Stimulated activated CD8-positive, alpha-beta memory T cell treated with anti-CD3 and anti-CD28 coated beads, Interleukin-7, amount 100 ng/mL, for 4 hours (primary cell): ENCODE measurements around the gene WDR33.
"Not testable (repeated sequence)": the region's sequence is repeated elsewhere in the genome, so short reads cannot be mapped to it uniquely, and the experiment has no call there.

Experiments used
- DNase-seq, 2 donors: peaks; one replicate each; pipeline ENCODE4 v3.0.0-alpha.2; 2020; ENCODE audit warnings: low read depth in 2 of 2

WDR33 gene

DNA sequence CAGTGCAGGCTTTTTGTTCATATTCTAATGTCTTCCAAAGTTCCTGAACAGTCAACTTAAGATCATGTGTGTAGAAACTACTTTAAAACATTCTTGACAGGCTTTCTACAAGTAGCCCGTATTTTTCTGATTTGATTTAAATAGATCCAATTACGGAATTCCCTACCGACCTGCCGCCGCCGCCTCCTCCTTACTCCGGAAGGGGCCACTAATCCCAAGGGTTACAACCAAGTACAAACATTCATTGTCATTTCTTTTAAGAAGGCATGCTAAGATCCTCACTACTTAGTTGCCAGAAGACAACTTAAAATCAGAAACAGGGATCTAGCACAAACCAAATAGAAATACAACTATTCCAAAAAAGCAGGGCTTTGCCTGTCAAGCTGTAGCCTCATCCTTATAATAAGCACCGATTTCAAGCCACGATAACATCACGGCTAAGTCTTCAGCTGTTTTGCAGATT, 784 bp downstream of the WDR33 start:
- DNase-seq, result no peak

DNA sequence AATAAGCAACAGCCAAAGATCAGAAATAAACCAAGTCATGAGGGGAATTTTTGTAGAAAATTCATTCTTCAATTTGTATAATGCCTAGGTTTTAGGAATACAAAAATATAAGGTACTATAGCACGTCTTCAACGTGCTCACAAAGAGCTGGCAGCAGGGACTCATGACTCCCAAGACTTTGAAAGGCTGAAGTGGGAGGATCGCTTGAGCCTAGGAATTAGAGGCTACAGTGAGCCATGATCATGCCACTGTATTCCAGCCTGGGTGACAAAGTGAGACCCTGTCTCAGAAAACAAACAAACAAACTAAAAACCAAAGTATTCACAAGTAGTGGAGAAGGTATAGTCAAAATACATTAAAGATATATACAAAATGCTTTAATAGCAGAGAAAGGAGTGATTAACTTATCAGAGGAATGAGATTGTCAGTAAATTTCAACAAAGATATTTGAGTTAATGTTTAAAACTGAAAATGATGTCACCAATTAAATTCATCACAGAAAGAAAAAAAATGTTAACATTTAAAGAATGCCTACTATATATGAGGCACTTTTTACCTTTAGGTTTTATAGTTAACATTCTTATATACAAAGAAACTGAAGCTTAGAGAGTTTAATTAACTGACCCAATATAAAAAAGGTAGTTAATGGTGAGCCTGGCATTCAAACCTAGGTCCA, 3.2 kb downstream of the WDR33 start:
- no peak for DNase-seq

DNA sequence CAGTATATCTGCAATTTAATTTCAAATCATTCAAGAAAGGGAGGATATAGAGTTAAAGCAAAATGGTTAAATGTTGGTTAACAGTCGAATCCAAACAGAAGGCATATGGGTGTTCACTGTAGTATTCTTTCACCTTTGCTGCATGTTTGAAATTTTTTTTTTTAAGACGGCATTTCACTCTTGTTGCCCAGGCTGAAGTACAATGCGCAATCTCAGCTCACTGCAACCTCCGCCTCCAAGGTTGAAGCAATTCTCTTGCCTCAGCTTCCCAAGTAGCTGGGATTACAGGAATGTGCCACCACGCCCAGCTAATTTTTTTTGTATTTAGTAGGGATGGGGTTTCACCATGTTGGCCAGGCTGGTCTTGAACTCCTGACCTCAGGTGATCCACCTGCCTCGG, 4.1 kb downstream of the WDR33 start:
- DNase-seq, result not testable (repeated sequence)

DNA sequence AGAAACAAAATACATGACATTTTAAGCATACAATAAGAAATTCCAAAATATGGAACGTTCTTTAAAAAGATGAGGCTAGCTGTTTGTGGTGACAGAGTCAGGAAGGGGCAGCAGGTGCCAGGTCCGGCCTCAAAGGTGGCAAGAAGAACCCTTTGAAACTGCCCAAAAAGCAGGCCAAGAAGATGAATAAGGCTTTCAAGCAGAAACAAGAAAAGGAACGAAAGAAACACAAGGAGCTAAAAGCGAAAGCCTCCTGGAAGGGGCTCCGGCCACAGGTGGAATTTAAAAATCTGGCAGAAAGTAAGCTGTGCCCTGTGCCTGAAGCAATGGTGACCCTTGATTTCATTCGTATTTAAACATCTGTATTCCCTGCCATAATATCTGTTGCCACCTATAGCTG, 5.5 kb downstream of the WDR33 start:
- no peak for DNase-seq

DNA sequence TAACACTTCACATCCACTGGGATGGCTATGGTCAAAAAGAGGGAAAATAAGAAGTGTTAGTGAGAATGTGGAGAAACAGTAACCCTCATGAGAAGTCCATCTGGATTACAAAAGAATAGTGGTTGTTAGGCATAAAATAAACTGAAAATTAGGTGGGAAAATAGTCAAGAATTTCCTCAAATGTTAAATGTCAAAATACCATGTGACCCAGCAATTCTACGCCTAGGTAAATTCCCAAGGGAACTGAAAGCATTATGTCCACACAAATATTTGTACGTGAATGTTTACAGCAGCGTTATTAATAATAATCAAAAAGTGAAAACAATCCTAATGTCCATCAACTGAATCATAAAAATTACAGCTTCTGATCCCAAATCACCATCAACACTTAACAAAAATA, 11.0 kb downstream of the WDR33 start:
- no peak for DNase-seq

DNA sequence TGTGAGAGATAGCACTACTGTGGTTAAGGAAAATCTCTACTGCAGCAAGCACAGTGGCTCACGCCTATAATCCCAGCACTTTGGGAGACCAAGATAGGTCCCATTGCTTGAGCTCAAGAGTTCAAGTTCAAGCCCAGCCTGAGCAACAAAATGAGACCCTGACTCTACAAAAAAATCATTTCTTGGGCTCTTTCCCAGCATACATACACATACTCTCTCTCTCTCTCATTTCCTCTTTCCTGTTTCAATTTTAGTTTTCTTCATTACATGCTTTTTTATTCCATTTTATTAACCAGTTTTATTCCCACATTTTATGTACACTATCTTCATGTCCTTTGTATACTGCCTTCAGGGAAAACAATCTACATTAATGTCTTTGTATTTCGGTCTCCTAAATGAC, 14.6 kb downstream of the WDR33 start:
- DNase-seq, result no peak

DNA sequence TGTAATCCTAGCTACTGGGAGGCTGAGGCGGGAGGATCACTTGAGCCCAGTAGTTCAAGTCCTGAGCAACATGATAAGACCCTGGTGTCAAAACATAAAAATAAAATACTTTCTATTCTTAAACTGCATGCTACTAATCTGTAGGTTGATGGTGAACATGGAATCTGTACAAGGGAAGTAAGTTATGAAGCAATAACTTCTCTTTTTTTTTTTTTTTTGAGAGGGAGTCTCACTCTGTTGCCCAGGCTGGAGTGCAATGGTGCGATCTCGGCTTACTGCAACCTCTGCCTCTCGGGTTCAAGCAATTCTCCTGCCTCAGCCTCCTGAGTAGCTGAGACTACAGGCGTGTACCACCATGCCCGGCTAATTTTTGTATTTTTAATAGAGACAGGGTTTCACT, 16.1 kb downstream of the WDR33 start:
- not testable (repeated sequence) for DNase-seq

DNA sequence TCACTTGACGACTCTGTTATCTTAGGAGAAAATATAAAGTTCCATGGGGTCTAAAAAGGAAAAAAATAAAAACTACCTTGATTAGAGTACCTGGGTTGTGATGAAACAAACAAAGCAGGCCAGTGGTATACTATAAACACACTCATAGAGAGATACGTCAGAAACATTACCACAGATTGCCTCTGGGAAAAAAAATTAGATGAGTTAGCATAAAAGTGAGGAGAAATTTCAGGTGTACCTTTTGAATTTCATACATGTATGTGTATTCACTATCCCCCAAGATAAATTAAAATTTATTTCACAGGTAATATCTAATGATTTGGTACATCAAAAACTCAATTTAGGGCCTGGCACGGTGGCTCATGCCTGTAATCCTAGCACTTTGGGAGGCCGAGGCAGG, 18.2 kb downstream of the WDR33 start:
- no peak for DNase-seq

DNA sequence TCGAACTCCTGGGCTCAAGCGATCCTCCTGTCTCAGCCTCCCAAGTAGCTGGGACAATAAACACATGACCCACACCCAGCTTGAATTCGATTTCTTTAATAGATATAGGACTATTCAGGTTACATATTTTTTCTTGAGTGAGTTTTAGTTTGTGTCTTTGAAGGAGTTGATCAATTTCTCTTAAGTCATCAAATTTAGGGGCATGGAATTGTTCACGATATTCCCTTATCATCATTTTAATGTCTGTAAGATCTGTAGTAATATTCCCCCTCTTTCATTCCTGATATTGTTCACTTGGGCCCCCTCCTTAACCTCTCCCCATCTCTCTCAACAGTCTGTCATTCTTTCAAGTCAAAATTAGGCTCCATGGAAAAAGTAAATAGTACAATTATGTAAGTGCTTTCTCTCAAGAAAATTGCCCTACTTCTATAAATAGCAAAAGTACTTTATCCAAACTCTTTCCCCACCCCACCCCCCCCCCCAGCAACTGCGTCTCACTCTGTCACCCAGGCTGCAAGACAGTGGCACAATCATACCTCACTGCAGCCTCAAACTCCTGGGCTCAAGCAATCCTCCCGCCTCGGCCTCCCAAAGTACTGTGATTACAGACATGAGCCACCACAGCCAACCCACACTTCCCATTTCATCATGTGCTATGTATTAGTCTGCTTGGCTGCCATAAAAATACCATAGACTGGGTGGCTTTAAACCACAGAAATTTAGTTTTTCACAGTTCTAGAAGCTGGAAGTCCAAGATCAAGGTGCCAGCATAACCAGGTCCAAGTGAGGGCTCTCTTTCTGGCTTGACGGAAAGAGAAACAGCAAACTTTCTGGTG, 20.1 kb downstream of the WDR33 start:
- no peak for DNase-seq

DNA sequence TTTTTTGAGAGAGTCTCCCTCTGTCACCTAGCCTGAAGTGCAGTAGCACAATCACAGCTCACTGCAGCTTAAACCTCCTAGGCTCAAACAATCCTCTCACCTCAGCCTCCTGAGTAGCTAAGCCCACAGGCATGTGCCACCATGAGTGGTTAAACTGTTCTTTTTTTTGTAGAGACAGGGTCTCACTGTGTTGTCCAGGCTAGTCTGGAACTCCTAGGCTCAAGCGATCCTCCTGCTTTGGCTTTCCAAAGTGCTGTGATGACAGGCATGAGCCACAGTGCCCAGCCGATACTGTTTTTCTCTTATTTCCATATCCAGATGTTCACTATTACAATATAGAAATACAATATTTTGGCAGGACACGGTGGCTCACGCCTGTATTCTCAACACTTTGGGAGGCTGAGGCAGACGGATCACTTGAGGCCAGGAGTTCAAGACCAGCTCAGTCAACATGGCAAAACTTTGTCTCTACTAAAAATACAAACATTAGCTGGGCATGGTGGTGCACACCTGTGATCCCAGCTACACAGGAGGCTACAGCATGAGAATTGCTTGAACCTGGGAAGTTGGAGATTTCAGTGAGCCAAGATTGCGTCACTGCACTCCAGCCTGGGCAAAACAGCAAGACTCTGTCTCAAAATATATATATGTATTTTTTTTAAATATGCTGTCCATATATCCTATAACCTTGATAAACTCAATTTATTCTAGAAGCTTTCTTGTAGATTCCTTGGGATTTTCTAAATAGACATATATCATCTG, 24.7 kb downstream of the WDR33 start:
- DNase-seq, result no peak

DNA sequence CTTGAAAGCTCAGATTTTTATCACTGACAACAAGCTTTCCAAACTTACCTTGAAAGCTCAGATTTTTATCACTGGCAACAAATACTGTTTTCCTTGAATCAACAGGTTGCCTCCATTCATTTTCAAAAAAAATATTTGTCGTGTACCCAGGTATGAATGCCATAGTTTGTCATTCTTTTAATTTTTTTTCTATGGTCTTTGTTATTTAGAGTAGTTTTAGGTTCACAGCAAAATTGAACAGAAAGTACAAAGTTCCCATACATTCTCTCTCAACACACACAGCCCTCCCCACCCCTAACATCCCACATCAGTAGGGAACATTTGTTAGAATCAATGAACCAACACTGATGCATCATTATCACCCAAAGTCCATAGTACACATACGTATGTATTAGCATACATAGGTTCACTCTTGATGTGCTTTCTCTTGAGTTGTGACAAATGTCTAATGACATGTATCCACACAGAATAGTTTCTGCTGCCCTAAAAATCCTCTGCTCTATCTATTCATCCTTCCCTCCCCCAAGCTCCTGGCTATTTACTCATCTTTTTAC, 25.9 kb downstream of the WDR33 start:
- no peak for DNase-seq

DNA sequence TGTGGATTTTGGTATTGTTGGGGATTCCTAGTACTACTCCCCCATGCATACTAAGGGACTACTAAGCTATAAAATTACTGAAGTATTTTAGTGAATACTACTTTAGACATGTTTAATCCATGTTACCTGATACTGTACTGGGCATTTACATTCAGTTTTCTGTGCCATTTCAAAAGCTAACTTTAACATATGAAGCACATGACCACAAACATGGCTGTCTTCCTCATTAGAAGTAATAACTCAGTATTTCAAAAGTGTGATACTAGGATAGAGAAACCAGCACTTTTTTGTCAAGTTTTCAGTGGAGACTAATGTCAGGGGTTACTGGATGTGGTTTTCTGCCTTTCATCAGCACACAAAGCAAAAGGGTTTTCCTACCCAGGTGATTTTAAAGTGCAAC, 27.9 kb downstream of the WDR33 start:
- DNase-seq, result no peak

DNA sequence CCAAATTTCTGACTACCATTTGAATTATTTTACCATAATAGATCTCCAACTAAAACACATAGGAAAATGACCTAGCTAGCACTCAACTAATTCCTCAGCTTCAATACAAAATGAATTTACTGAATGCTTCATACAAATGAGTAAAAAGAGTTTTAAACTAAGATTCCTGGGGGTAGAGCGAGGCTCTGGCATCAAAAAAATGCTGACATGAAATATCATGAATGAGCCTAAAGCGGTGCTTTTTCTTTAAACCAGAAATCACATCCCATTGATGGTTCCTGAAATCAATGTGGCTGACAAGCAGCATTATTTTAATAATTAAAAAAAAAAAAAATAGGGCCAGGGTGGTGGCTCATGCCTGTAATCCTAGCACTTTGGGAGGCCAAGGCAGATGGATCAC, 32.1 kb downstream of the WDR33 start:
- DNase-seq, result no peak

DNA sequence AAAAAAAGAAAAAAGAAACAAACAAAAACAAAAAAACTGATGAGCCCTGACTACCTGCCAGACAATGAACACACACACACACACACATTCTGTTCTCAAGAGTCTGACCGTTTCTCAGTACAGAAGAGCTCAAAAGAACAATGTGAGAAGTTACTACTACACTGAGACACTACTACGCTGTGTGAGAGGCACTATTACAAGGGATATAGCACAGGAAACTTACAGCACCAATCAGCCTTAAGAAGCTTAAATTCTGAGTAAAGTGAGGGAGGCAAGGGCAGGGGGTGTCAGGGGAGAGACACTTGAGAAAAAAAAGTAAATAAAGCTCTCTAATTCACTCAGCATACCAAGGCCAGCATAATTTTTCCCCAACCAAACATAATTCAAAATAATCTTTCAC, 32.5 kb downstream of the WDR33 start:
- no peak for DNase-seq

DNA sequence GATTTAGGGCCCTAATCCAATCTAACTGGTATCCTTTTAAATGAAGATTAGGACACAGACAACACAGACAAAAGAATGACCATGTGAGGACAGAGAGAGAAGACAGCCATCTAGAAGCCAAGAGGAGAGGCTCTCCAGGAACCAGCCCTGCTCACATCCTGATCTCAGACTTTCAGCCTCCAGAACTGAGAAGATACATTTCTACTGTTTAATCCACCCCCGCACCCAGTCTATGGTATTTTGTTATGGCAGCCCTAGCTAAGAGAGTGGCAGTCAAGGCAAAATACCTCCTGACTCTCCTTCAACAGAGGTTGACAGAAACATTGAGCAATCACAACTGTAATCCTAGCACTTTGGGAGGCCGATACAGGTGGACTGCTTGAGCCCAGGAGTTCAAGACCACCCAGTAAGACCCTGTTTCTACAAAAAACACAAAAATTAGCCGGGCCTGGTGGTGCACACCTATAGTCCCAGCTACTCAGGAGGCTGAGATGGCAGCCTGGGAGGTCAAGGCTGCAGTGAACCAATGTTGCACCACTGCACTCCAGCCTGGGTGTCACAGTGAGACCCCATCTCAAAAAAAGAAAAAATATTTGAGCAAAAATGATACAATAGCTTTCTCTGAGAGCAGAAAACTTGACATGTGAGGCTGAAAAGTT, 34.7 kb downstream of the WDR33 start:
- DNase-seq, result no peak

DNA sequence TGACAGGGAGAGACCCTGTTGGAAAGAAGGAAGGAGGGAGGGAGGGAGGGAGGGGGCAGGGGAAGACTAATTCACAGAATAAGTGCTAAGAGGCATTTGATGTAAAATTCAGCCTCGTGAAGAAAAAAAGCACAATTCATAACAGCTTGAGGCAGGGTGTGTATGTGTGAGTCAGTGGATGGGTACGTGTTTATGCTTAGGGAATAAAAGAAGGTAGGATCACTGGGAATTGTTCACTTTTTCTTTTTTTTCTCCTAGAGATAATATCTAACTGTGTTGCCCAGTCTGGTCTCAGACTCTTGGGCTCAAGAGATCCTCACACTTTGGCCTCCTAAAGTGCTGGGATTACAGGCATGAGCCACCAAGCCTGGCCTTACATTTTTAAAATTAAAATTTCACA, 39.2 kb downstream of the WDR33 start:
- no peak for DNase-seq

DNA sequence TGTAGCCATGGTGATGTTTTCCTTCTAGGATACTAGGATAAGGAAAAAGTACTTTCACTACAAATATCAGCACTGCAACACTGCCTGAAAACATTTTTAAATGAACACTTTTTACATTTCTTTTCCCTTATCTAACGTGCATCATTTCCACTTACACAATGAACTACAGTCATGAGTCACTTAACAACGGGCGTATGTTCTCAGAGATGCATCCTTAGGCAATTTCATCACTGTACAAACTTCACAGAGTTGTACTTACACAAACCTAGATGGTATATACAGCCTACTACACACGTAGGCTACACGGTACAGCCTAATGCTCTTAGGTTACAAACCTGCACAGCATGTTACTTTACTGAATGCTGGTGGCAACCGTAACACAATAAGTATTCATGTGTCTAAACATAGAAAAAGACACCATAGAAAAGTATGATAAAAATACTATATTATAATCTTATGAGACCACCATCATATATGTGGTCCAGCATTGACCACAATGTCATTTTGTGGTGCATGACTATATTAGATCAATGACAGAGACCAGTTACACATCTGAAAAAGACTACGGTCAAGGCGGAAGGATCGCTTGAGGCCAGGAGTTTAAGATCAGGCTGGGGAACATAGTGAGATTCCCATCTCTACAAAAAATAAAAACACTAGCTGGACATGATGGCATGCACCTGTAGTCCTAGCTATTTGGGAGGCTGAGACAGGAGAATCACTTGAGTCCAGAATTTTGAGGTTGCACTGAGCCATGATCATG, 39.8 kb downstream of the WDR33 start:
- no peak for DNase-seq

DNA sequence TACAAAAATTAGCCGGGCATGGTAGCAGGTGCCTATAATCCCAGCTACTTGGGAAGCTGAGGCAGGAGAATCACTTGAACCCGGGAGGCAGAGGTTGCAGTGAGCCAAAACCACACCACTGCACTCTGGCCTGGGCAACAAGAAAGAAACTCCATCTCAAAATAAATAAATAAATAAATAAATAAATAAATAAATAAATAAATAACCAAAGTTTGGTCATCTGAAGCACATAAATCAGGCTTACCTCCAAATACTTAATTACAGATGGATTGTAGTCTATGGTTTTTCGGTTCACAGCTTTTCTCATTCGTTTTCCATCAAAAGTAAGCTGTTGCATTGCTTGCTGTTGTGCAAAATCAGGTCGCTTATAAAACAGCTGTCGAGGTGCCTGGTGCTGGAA, 40.4 kb downstream of the WDR33 start:
- DNase-seq, result not testable (repeated sequence)

DNA sequence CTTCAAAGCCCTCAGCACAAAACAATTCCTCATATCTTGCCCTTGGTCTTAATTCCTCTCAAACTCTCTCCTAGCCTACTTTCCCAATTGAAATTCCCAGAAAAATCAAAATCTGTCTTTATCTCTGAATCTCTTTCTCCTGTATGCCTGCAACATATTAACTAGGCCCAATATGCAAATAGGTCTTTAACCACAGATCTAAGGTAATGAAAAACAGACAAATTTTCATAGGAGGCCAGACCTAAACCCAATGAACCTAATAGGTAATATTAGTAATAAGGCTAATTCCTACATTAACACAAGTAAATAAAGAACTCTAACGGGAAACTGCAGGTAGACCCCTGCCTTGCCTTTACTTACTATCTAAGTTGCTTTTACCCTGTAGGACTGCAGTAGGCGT, 41.4 kb downstream of the WDR33 start:
- no peak for DNase-seq

DNA sequence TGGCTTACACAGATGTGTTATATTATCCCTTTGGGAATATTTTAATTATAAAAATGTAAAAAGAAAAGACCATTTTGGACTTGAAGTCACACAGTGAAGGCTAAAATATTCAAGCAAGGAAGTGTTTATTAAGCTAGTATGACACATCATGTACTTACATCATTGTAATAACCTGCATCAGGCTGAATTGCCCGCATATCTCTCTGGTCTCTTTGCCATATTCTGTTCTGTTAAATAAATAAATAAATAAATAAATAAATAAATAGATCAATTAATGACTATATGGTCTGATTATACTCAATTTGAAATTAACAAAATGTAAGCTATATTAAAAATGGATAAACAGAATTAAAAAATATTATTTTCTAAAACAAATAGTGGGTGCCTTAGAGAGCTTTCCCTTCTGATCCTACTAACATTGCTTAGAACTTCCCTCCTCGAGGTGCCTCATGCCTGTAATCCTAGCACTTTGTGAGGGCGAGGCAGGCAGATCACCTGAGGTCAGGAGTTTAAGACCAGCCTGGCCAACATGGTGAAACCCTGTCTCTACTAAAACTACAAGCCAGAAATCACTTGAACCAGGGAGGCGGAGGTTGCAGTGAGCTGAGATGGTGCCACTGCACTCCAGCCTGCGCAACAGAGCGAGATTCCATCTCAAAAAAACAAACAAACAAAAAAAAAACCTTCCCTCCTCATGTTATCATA, 42.0 kb downstream of the WDR33 start:
- DNase-seq, result no peak
